H1 (cell line): ENCODE data around the gene IQCH. TPM values are rescaled to one million over a fixed set of nuclear protein-coding genes. Genes with fewer than 3 reads are reported as not detected.

Source experiments
- CTCF ChIA-PET: fragments of 300-600 bp; sonication (Branson Sonifier 250); formaldehyde crosslinking; loops from one replicate; lab custom pipeline; 2021; ENCODE audit not compliant: partially characterized antibody; lab: Charles Lee
- POLR2A ChIA-PET: fragments of 300-600 bp; sonication (Branson Sonifier 250); formaldehyde crosslinking; loops from one replicate; lab custom pipeline; 2021; ENCODE audit warnings: inconsistent platforms; ENCODE audit not compliant: partially characterized antibody; lab: Charles Lee
- DNase-seq, 2 experiments: peaks; one replicate each; pipeline versions ENCODE4 v3.0.0 to v3.0.0-alpha.2; 2010 to 2022; ENCODE audit warnings: low spot score in 2 of 2, low read depth in 1 of 2, mixed read lengths in 1 of 2
- FAIRE-seq: peaks from 2 replicates; lab custom pipeline; 2011; peaks lifted over from hg19 to GRCh38; lab: Jason Lieb, UNC
- H2AFZ ChIP-seq: 2 replicates; pipeline ENCODE4 v1.8.1; 2012; ENCODE audit warnings: low read length, inconsistent platforms
- H2AK5ac ChIP-seq: 2 replicates; pipeline ENCODE4 v1.6.1; 2013; ENCODE audit warnings: low read depth, low read length
- H2BK120ac ChIP-seq: replicated peaks from 2 replicates; pipeline ENCODE3; 2013; ENCODE audit warnings: low read depth, low read length, inconsistent platforms
- H2BK12ac ChIP-seq: 2 replicates; pipeline ENCODE4 v1.6.1; 2013; ENCODE audit warnings: low read depth, low read length
- H2BK15ac ChIP-seq: 2 replicates; pipeline ENCODE4 v1.6.1; 2013; ENCODE audit warnings: low read length
- H2BK20ac ChIP-seq: 2 replicates; pipeline ENCODE4 v1.6.1; 2013; ENCODE audit warnings: low read length
- H2BK5ac ChIP-seq: 2 replicates; pipeline ENCODE4 v1.6.1; 2013; ENCODE audit warnings: low read depth, low read length
- H3K14ac ChIP-seq: 2 replicates; pipeline ENCODE4 v1.6.1; 2013; ENCODE audit warnings: inconsistent platforms; ENCODE audit not compliant: insufficient read length
- H3K18ac ChIP-seq: 2 replicates; pipeline ENCODE4 v1.6.1; 2013; ENCODE audit warnings: low read length; ENCODE audit errors: extremely low read depth
- H3K23ac ChIP-seq: 2 replicates; pipeline ENCODE4 v1.6.1; 2013; ENCODE audit warnings: inconsistent platforms; ENCODE audit not compliant: insufficient read length
- H3K23me2 ChIP-seq: 2 replicates; pipeline ENCODE4 v1.6.1; 2013; ENCODE audit warnings: low read depth, low read length
- H3K27ac ChIP-seq: 2 replicates; pipeline ENCODE4 v1.6.1; 2011; ENCODE audit warnings: low read depth, low read length, inconsistent platforms
- H3K27me3 ChIP-seq, 4 experiments: replicated peaks in 1 of 4; 1 replicate in 1 of 4; 2 replicates in 3 of 4; pipeline versions ENCODE4 v1.6.1 to v1.8.1; 2011 to 2013; ENCODE audit warnings: low read length in 3 of 4, mild to moderate bottlenecking in 3 of 4, inconsistent platforms in 2 of 4, mixed read lengths in 2 of 4, moderate library complexity in 1 of 4; ENCODE audit not compliant: control insufficient read depth in 3 of 4, insufficient read depth in 3 of 4; ENCODE audit errors: extremely low read depth in 1 of 4
- H3K36me3 ChIP-seq, 4 experiments: 2 replicates each; pipeline versions ENCODE4 v1.6.1 to v1.8.1; 2011 to 2013; ENCODE audit warnings: mild to moderate bottlenecking in 4 of 4, low read length in 3 of 4, moderate library complexity in 2 of 4, control low read depth in 1 of 4, inconsistent platforms in 1 of 4; ENCODE audit not compliant: insufficient read depth in 4 of 4, control insufficient read depth in 2 of 4
- H3K4ac ChIP-seq: replicated peaks from 2 replicates; pipeline ENCODE3; 2013; ENCODE audit warnings: low read length, low read depth, mixed read lengths, inconsistent platforms; ENCODE audit not compliant: insufficient read length
- H3K4me1 ChIP-seq, 4 experiments: replicated peaks in 1 of 4; 1 replicate in 1 of 4; 2 replicates in 3 of 4; pipeline versions ENCODE4 v1.6.1 to v1.8.1; 2011 to 2013; ENCODE audit warnings: low read length in 3 of 4, inconsistent platforms in 2 of 4, mixed read lengths in 1 of 4; ENCODE audit not compliant: insufficient read depth in 4 of 4, control insufficient read depth in 3 of 4
- H3K4me2 ChIP-seq, 2 experiments: 2 replicates each; pipeline versions ENCODE4 v1.6.1 to v1.8.1; 2011 to 2013; ENCODE audit warnings: low read depth in 2 of 2, low read length in 2 of 2, control low read depth in 1 of 2, inconsistent platforms in 1 of 2, mild to moderate bottlenecking in 1 of 2; ENCODE audit not compliant: insufficient read depth in 1 of 2
- H3K4me3 ChIP-seq, 4 experiments: fragments of 200-600, 300-600 bp in 1 of 4; sonication (generic), shearing (Covaris generic), sonication (Bioruptor Twin) in 1 of 4; 2 replicates each; pipeline versions ENCODE4 v1.5.1 to v1.8.1; 2011 to 2016; ENCODE audit warnings: low read length in 4 of 4, low read depth in 3 of 4, control low read depth in 2 of 4, inconsistent platforms in 2 of 4, mild to moderate bottlenecking in 2 of 4, mixed read lengths in 1 of 4, moderate library complexity in 1 of 4; ENCODE audit not compliant: insufficient read depth in 2 of 4; ENCODE audit errors: extremely low read depth in 1 of 4
- H3K56ac ChIP-seq: replicated peaks from 2 replicates; pipeline ENCODE3; 2013; ENCODE audit warnings: low read depth, mild to moderate bottlenecking, mixed read lengths, low read length, inconsistent platforms; ENCODE audit not compliant: insufficient read length
- H3K79me1 ChIP-seq: 2 replicates; pipeline ENCODE4 v1.6.1; 2013; ENCODE audit warnings: low read depth, low read length, control low read depth
- H3K79me2 ChIP-seq, 2 experiments: 2 replicates each; pipeline versions ENCODE4 v1.6.1 to v1.8.1; 2012 to 2013; ENCODE audit warnings: low read length in 2 of 2, mild to moderate bottlenecking in 2 of 2, inconsistent platforms in 1 of 2; ENCODE audit not compliant: insufficient read depth in 2 of 2, control insufficient read depth in 1 of 2
- H3K9ac ChIP-seq, 4 experiments: replicated peaks in 1 of 4; 1 replicate in 1 of 4; 2 replicates in 3 of 4; pipeline versions ENCODE4 v1.6.1 to v1.8.1; 2011 to 2013; ENCODE audit warnings: low read depth in 3 of 4, low read length in 3 of 4, control low read depth in 2 of 4, mild to moderate bottlenecking in 2 of 4, moderate library complexity in 2 of 4, inconsistent platforms in 1 of 4; ENCODE audit errors: extremely low read depth in 1 of 4
- H3K9me3 ChIP-seq, 2 experiments: 2 replicates each; pipeline versions ENCODE4 v1.6.1 to v1.8.1; 2012 to 2013; ENCODE audit warnings: mild to moderate bottlenecking in 2 of 2, moderate library complexity in 2 of 2, control low read depth in 1 of 2, inconsistent platforms in 1 of 2, low read depth in 1 of 2, low read length in 1 of 2, mixed read lengths in 1 of 2; ENCODE audit not compliant: insufficient read depth in 2 of 2
- H4K20me1 ChIP-seq, 2 experiments: replicated peaks in 1 of 2; 2 replicates each; pipeline versions ENCODE3 to v1.8.1; 2011 to 2013; ENCODE audit warnings: inconsistent platforms in 2 of 2, low read length in 2 of 2, mild to moderate bottlenecking in 1 of 2; ENCODE audit not compliant: insufficient read depth in 2 of 2, control insufficient read depth in 1 of 2
- H4K5ac ChIP-seq: 2 replicates; pipeline ENCODE4 v1.6.1; 2013; ENCODE audit warnings: low read length, low read depth, mixed read lengths, inconsistent platforms; ENCODE audit not compliant: insufficient read length
- H4K8ac ChIP-seq: 2 replicates; pipeline ENCODE4 v1.8.0; 2013; ENCODE audit warnings: mild to moderate bottlenecking, moderate library complexity, low read length, inconsistent platforms; ENCODE audit not compliant: insufficient read depth; ENCODE audit errors: extremely low read depth
- H4K91ac ChIP-seq: replicated peaks from 2 replicates; pipeline ENCODE3; 2013; ENCODE audit warnings: low read length, mixed read lengths, inconsistent platforms; ENCODE audit not compliant: insufficient read length
- CBX5 ChIP-seq: fragments of 300-800, 300-1000 bp; sonication (generic); IDR thresholded peaks from 2 replicates; pipeline ENCODE4 v1.7.1; 2016; ENCODE audit warnings: antibody characterized with exemption, low read length, low read depth
- CHD2 ChIP-seq: IDR thresholded peaks from 2 replicates; pipeline ENCODE4 v1.6.1; 2012; ENCODE audit warnings: low read length, improper control_type of control experiment
- CREB1 ChIP-seq: IDR thresholded peaks from 2 replicates; pipeline ENCODE4 v1.6.1; 2012; ENCODE audit warnings: inconsistent platforms
- E2F6 ChIP-seq: IDR thresholded peaks from 2 replicates; pipeline ENCODE4 v1.6.1; 2012; ENCODE audit warnings: inconsistent platforms
- EZH2 ChIP-seq: fragments of 200-600 bp; sonication (generic); IDR thresholded peaks from 2 replicates; pipeline ENCODE4 v1.7.1; 2012; ENCODE audit warnings: low read depth, mild to moderate bottlenecking, moderate library complexity, low read length, inconsistent platforms; ENCODE audit not compliant: severe bottlenecking
- JUN ChIP-seq: IDR thresholded peaks from 2 replicates; pipeline ENCODE4 v1.6.1; 2011; ENCODE audit warnings: low read depth, mild to moderate bottlenecking, improper control_type of control experiment, low read length
- POU5F1 ChIP-seq: IDR thresholded peaks from 2 replicates; pipeline ENCODE4 v1.6.1; 2011; ENCODE audit warnings: low read depth, mild to moderate bottlenecking, low read length, moderate library complexity
- RAD21 ChIP-seq, 2 experiments: IDR thresholded peaks in 1 of 2; conservative IDR thresholded peaks in 1 of 2; 2 replicates each; pipeline ENCODE4 v1.6.1; 2011; ENCODE audit warnings: low read depth in 2 of 2, low read length in 2 of 2, improper control_type of control experiment in 1 of 2, inconsistent platforms in 1 of 2, mild to moderate bottlenecking in 1 of 2, moderate library complexity in 1 of 2
- SP1 ChIP-seq: IDR thresholded peaks from 2 replicates; pipeline ENCODE4 v1.6.1; 2011; ENCODE audit warnings: low read depth, low read length
- TAF1 ChIP-seq: IDR thresholded peaks from 2 replicates; pipeline ENCODE4 v1.6.1; 2011; ENCODE audit warnings: mild to moderate bottlenecking, low read depth, low read length
- YY1 ChIP-seq: IDR thresholded peaks from 2 replicates; pipeline ENCODE4 v1.6.1; 2011; ENCODE audit warnings: low read depth, mild to moderate bottlenecking, low read length
- WGBS, 2 experiments: shearing (Covaris generic) in 1 of 2; methylation state at CpG; one replicate each; pipeline versions ENCODE4 v1.1.6 to v1.1.7; 2013 to 2015; ENCODE audit warnings: low lambda C conversion rate in 2 of 2, mixed read lengths in 2 of 2, inconsistent platforms in 1 of 2, low coverage in 1 of 2, missing lambda C conversion rate in 1 of 2; ENCODE audit not compliant: insufficient replicate concordance in 2 of 2, insufficient coverage in 1 of 2, insufficient read length in 1 of 2; ENCODE audit errors: extremely low coverage in 1 of 2, missing lambda C conversion rate in 1 of 2; 5-methylcytosine and 5-hydroxymethylcytosine counted together
- polyA plus RNA-seq, 7 experiments: library from polyadenylated mRNA; depleted of rRNA in 3 of 7; stranded (reverse) in 5 of 7; unstranded in 2 of 7; fragments of >200 nt in 5 of 7; fragments of 200-250 nt in 2 of 7; gene quantifications; 1 replicate in 5 of 7; 2 replicates in 1 of 7; 4 replicates in 1 of 7; pipeline versions ENCODE4 v1.2.1 to v1.2.3, GENCODE V29; 2011 to 2013; ENCODE audit warnings: missing spikeins in 2 of 7, mixed read lengths in 2 of 7
- total RNA-seq: library from RNA; stranded (reverse); fragmentation: NEBNext Ultra II Directional; extraction: Animal tissue kit (Norgen Biotek cat#: 25700); gene quantifications from 2 replicates; pipeline ENCODE4 v1.2.1, GENCODE V29; 2021

Gene IQCH
- total and polyA plus RNA-seq, 2 of the 8 experiments (the other 6 are each of a cell fraction or from before 2014, with no cell fraction given) = 0.60 to 1.9 TPM

DNA sequence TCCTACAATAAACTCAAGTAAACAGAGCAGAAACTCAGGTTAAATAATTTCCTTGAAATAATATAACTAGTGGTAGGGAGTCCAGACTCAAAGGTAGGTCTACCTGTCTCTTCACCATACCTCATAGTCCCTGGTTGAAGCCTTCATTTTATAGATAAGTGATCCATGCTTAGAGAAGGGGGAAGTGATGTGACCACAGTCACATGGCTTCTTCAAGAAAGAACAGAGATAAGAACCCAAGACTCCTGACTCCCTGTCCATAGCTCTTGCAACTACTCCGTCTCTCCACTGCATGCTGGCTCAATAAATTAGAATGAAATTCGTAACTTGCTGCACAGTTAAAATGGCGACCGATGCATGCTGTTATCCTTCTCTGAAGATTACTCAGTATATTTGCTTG lies 255.3 kb downstream of the IQCH start:
- H3K9me3 ChIP-seq = no peaks in the 10 kb centered on the region
- H3K4me1 ChIP-seq = no peaks in the 10 kb centered on the region
- no peaks in the 10 kb centered on the region for H4K20me1 ChIP-seq
- ChIA-PET POLR2A (no interaction called here), CTCF (no interaction called here)
- no peak overlapping the region for H4K8ac ChIP-seq
- H3K36me3 ChIP-seq = no peaks in the 10 kb centered on the region
- no peak overlapping the region for H2BK12ac ChIP-seq
- H2BK20ac ChIP-seq = no peak overlapping the region
- H3K56ac ChIP-seq = no peak overlapping the region
- no peak overlapping the region for H3K18ac ChIP-seq
- no peaks in the 10 kb centered on the region for H3K23me2 ChIP-seq
- H3K23ac ChIP-seq = no peak overlapping the region
- 98% methylated on average over 4 of the region's 4 CpGs; no CpG with 5 or more reads in 1 of the 2 experiments for WGBS, 2 experiments
- DNase-seq = no peak
- H3K27me3 ChIP-seq = no peaks in the 10 kb centered on the region
- H2AK5ac ChIP-seq = no peak overlapping the region
- no peak overlapping the region for H4K91ac ChIP-seq
- H3K4me3 ChIP-seq = no peak overlapping the region
- no peak overlapping the region for H4K5ac ChIP-seq
- no peak overlapping the region for H3K27ac ChIP-seq
- TF ChIP-seq RAD21 (IDR thresholded peaks at IDR 0.05 in 1 of 2, conservative IDR thresholded peaks at IDR 0.05 in 1 of 2; ENCODE audit: low read depth in 2 of 2, low read length in 2 of 2) (no peak), YY1 (no peak), POU5F1 (no peak), EZH2 (no peak), E2F6 (no peak), CREB1 (no peak), CHD2 (no peak), CBX5 (no peak), SP1 (no peak), JUN (no peak), TAF1 (no peak)
- no peaks in the 10 kb centered on the region for H3K79me2 ChIP-seq
- no peak overlapping the region for H3K9ac ChIP-seq
- no peaks in the 10 kb centered on the region for H3K79me1 ChIP-seq
- H3K4ac ChIP-seq = no peak overlapping the region
- H2BK5ac ChIP-seq = no peak overlapping the region
- no peak overlapping the region for H2BK120ac ChIP-seq
- no peak overlapping the region for H2BK15ac ChIP-seq
- H3K14ac ChIP-seq = no peak overlapping the region
- no peak overlapping the region for H3K4me2 ChIP-seq
- H2AFZ ChIP-seq = no peak overlapping the region
- no peak for FAIRE-seq
